Loucy (cell line): Measurements from ENCODE around the gene GOLGA6L25.
A peak's percentile ranks its signal among the peaks of the same experiment; 100 is the strongest.
"Not testable (repeated sequence)": the region's sequence is repeated elsewhere in the genome, so short reads cannot be mapped to it uniquely, and the experiment has no call there.

Source experiments
- H2AFZ ChIP-seq: fragments of 200-600 bp; sonication (generic); 2 replicates; pipeline ENCODE4 v1.6.0; 2016; ENCODE audit warnings: antibody characterized with exemption, mild to moderate bottlenecking, low read length, moderate library complexity
- H3F3A ChIP-seq: fragments of 200-600 bp; 2 replicates; pipeline ENCODE4 v1.6.0; 2016; ENCODE audit warnings: antibody characterized with exemption, low read depth, mild to moderate bottlenecking
- H3K27me3 ChIP-seq: fragments of 200-600 bp; sonication (generic); 2 replicates; pipeline ENCODE4 v1.6.1; 2014; ENCODE audit warnings: low read length, mild to moderate bottlenecking; ENCODE audit not compliant: insufficient read depth, poor library complexity, severe bottlenecking
- H3K36me3 ChIP-seq: fragments of 200-600 bp; sonication (generic); 2 replicates; pipeline ENCODE4 v1.6.1; 2016; ENCODE audit warnings: low read length; ENCODE audit not compliant: insufficient read depth
- H3K4me1 ChIP-seq: fragments of 200-600 bp; sonication (generic); 2 replicates; pipeline ENCODE4 v1.5.1; 2014; ENCODE audit warnings: low read length, mild to moderate bottlenecking; ENCODE audit not compliant: insufficient read depth, poor library complexity, severe bottlenecking
- H3K4me2 ChIP-seq: fragments of 200-600 bp; sonication (generic); 2 replicates; pipeline ENCODE4 v1.6.0; 2014; ENCODE audit warnings: antibody characterized with exemption, low read length, low read depth, mild to moderate bottlenecking; ENCODE audit not compliant: poor library complexity, severe bottlenecking
- H3K4me3 ChIP-seq: fragments of 200-600 bp; sonication (generic); 2 replicates; pipeline ENCODE4 v1.5.1; 2014; ENCODE audit warnings: low read length, mild to moderate bottlenecking, mixed read lengths; ENCODE audit not compliant: poor library complexity, severe bottlenecking
- H3K79me2 ChIP-seq: fragments of 200-600 bp; sonication (generic); 2 replicates; pipeline ENCODE4 v1.6.1; 2014; ENCODE audit warnings: low read length; ENCODE audit not compliant: insufficient read depth
- H3K9ac ChIP-seq: fragments of 200-600 bp; sonication (generic); 2 replicates; pipeline ENCODE4 v1.6.0; 2014; ENCODE audit warnings: mild to moderate bottlenecking, low read depth, low read length, moderate library complexity; ENCODE audit not compliant: poor library complexity, severe bottlenecking
- H3K9me2 ChIP-seq: fragments of 200-600 bp; sonication (generic); replicated peaks from 2 replicates; pipeline ENCODE4 v1.6.1; 2016; ENCODE audit warnings: low read depth, low read length, mixed read lengths
- H3K9me3 ChIP-seq: fragments of 200-600 bp; sonication (generic); 2 replicates; pipeline ENCODE4 v1.6.1; 2014; ENCODE audit warnings: mild to moderate bottlenecking, antibody characterized with exemption, low read length, low read depth; ENCODE audit not compliant: insufficient read depth
- H4K20me1 ChIP-seq: fragments of 200-600 bp; sonication (generic); 2 replicates; pipeline ENCODE4 v1.6.0; 2014; ENCODE audit warnings: antibody characterized with exemption, low read length, mild to moderate bottlenecking; ENCODE audit not compliant: insufficient read depth, poor library complexity, severe bottlenecking

Gene GOLGA6L25

DNA sequence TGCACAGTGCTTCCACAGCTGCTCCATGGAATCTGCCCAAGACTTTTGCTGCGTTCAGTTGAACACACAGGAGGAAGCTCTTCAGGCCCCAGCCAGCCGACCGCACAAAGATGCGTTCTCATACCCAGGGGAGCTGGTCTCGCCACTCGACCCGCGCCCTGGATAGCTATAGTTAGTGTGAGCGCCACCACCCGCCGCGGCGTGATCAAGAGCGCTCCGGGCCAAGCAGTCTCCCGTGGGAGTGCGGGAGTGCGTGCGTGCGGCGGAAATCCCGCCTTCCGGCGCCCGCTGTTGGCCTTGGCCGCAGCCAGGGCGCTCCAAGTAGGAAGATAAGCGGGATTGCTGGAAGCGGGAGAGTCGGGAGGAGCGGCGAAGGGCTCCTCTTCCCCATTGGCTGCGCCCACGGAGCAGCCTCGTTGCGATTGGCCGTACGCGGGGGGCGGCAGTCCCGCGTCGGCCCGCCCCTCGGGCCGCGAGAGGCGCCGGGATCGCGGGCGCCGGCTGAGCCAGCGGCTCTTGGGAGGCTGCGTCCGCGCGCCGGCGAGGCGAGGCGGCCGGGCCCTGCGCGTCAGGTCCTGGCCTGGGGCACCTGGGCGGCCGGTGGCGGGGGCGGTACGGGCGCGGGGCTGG lies 35.7 kb downstream of the GOLGA6L25 start:
- H3F3A ChIP-seq, H3K27me3 ChIP-seq, H2AFZ ChIP-seq, H3K4me1 ChIP-seq, H3K4me3 ChIP-seq, H3K9ac ChIP-seq, H4K20me1 ChIP-seq, H3K9me2 ChIP-seq, H3K9me3 ChIP-seq, H3K79me2 ChIP-seq, H3K4me2 ChIP-seq, H3K36me3 ChIP-seq: not testable (repeated sequence)

DNA sequence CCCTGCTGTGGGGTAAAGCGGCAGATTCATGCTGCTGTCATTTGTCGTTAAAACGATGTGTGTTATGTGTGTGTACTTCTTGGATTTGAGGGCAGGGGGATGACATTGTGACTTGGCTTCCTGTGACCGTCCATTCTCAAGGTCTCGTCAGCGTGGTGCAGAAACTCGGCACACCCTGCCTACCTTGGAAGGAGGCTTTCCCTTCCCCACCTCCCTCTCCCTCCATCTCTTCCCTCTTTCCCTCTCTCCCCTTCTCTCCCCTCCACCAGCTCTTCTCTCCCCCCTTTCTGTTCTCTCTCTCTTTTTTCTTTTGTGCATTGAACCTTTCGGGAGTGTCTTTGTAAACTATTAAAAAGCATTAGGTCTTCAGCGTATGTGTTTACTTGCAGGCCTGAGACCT lies 36.4 kb downstream of the GOLGA6L25 start:
- H3K27me3 ChIP-seq, H3K9me3 ChIP-seq, H3F3A ChIP-seq, H2AFZ ChIP-seq, H3K4me2 ChIP-seq, H3K9ac ChIP-seq, H4K20me1 ChIP-seq, H3K36me3 ChIP-seq, H3K4me1 ChIP-seq, H3K9me2 ChIP-seq, H3K79me2 ChIP-seq: not testable (repeated sequence)
- peak overlapping the region; percentile 55 for H3K4me3 ChIP-seq

DNA sequence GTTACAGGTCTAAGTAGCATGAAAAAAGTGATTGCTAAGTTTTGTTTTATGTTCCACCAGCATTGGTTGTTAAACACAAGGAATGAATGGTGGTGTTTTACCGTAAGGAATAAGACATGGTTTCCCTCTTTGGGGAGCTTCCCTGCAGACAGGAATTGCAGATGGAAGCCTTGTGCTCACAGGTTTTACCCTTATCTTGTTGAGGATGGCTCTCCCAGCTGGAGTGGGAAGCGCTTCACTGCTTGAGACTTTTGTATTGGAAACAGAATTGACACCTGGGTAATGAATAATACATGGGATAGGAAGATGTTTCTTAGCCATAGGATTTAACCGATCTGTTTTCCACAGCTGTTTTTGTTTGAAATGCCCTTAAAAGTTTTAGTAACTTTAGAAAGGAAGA lies 39.0 kb downstream of the GOLGA6L25 start:
- not testable (repeated sequence) for H3F3A ChIP-seq, H3K9me2 ChIP-seq, H3K4me3 ChIP-seq, H2AFZ ChIP-seq, H3K4me2 ChIP-seq, H3K4me1 ChIP-seq, H4K20me1 ChIP-seq, H3K9ac ChIP-seq, H3K36me3 ChIP-seq, H3K79me2 ChIP-seq, H3K27me3 ChIP-seq, H3K9me3 ChIP-seq

DNA sequence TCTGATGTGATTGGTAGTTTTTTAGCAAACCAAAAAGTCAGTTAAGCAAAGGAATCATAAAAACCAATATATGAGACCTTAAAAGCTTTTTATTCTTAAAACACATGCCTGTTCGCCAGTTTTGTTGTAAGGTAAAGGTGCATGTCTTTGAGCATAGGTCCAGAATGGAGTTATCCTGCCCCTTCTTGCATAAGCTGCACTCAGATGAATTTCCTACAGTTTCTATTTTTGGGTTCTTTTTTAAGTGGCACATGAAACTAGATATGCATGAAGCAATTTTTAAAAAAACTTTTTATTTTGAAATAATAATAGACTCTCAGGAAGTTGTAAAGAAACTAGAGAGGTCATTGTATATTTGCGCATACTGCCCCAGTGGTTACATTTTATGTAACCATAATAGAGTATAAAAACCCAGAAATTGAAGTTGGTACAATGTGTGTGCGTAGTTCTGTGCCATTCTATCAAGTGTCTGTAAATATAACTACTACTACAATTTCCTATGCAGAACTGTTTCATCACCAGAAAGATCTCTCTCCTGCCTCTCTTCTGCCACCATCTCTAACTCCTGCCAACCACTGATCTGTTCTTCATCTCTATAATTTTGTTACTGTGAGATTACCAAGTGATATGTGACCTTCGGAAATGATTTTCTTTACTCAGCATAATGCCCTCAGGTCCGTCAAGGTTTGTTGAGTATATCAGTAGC lies 40.2 kb downstream of the GOLGA6L25 start:
- H3K4me1 ChIP-seq, H3K36me3 ChIP-seq, H3K4me3 ChIP-seq, H3F3A ChIP-seq, H2AFZ ChIP-seq, H3K4me2 ChIP-seq, H3K9me2 ChIP-seq, H4K20me1 ChIP-seq, H3K9ac ChIP-seq, H3K9me3 ChIP-seq, H3K79me2 ChIP-seq, H3K27me3 ChIP-seq: not testable (repeated sequence)

DNA sequence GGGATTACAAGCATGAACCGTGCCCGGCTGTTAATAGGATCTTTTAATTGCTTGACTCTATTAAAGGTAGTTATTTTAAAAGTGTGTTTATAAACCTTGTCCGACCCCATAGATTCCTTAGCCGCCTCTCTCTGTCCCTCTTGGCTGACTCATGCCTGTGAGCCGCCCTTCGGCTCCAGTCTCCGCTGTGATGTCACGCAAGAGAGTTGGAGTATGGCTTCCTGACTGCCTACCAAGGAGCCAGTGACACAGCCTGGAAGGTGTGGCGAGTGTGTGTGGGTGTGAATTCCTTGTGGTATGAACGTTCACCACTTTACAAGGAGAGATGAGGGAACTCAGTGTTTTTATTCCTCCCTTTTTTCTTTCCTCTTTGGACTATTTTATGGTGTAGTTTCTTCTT lies 44.1 kb downstream of the GOLGA6L25 start:
- H3K79me2 ChIP-seq, H4K20me1 ChIP-seq, H3K27me3 ChIP-seq, H3K9me3 ChIP-seq, H3K9me2 ChIP-seq, H3K4me3 ChIP-seq, H3K9ac ChIP-seq, H3F3A ChIP-seq, H3K36me3 ChIP-seq, H3K4me2 ChIP-seq, H3K4me1 ChIP-seq, H2AFZ ChIP-seq: not testable (repeated sequence)

DNA sequence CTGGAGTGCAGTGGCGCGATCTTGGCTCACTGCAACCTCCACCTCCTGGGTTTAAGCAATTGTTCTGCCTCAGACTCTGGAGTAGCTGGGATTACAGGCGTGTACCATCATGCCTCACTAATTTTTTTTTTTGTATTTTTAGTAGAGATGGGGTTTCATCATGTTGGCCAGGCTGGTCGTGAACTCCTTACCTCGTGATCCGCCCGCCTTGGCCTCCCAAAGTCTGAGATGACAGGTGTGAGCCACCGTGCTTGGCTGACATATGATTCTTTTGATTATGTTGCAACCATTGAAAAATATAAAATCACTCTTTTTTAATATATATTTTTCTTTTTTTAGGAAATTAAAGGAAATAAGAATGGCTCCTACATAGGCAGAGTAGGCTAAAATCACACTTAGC lies 44.8 kb downstream of the GOLGA6L25 start:
- H3K4me3 ChIP-seq, result not testable (repeated sequence)

DNA sequence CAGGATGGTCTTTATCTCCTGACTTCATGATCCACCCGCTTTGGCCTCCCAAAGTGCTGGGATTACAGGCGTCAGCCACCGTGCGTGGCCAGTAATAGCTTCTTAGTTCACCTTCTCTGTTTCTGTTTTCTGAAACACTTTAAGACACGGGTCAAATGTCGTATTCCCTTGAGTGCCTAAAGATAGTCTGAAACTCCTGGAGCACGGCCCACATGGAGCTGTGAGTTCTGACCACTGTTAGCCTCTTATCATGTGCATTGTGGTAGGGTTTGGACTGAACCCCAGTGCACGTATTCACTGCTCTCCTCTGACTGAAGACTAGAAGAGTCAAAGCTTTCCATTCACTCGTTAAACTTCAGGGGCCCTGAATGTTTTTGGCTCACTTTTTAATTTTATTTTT lies 48.8 kb downstream of the GOLGA6L25 start:
- H3K36me3 ChIP-seq, H3K9me2 ChIP-seq, H3K4me2 ChIP-seq, H2AFZ ChIP-seq, H3K79me2 ChIP-seq, H3K4me3 ChIP-seq, H3K27me3 ChIP-seq, H3F3A ChIP-seq, H3K4me1 ChIP-seq, H4K20me1 ChIP-seq, H3K9ac ChIP-seq, H3K9me3 ChIP-seq: not testable (repeated sequence)

More for the DNA sequence above, 44.8 kb downstream of the GOLGA6L25 start:
- H3K4me2 ChIP-seq, H3F3A ChIP-seq, H3K27me3 ChIP-seq, H3K9me3 ChIP-seq, H3K9me2 ChIP-seq, H4K20me1 ChIP-seq, H2AFZ ChIP-seq, H3K9ac ChIP-seq, H3K79me2 ChIP-seq, H3K4me1 ChIP-seq, H3K36me3 ChIP-seq: not testable (repeated sequence)
